ENCODE measurements around the gene ISG20L2.

The ISG20L2 gene

GRCh38 chr1:156689035-156689952 is 39.3 kb downstream of the ISG20L2 start:
- peak; percentile 91 for DNase-seq (ENCODE audit: low spot score)

GRCh38 chr1:156684227-156684782 is 44.3 kb downstream of the ISG20L2 start:
- peak; percentile 53 for DNase-seq (ENCODE audit: low spot score)

GRCh38 chr1:156682166-156682890 is 46.2 kb downstream of the ISG20L2 start:
- no peak for DNase-seq (ENCODE audit: low spot score)

GRCh38 chr1:156681196-156681960 is 47.2 kb downstream of the ISG20L2 start:
- no peak for DNase-seq (ENCODE audit: low spot score)

GRCh38 chr1:156680056-156680455 is 48.5 kb downstream of the ISG20L2 start:
- DNase-seq (ENCODE audit: low spot score) = no peak

- peak; percentile 78 for DNase-seq (ENCODE audit: low spot score)
Observed at GRCh38 chr1:156677616-156678596, 50.7 kb downstream of the ISG20L2 start.

- DNase-seq (ENCODE audit: low spot score) = peak; percentile 69
Observed at GRCh38 chr1:156676820-156677615, 51.5 kb downstream of the ISG20L2 start, which contains the start of gene NES. NES (minus strand) TSS chr1:156677407; CDS start chr1:156677264, 143 bp downstream.

GRCh38 chr1:156676114-156676819 is 52.3 kb downstream of the ISG20L2 start:
- DNase-seq (ENCODE audit: low spot score) = no peak

GRCh38 chr1:156675210-156676113 is 53.1 kb downstream of the ISG20L2 start:
- DNase-seq (ENCODE audit: low spot score) = no peak

- no peak for DNase-seq (ENCODE audit: low spot score)
Observed at GRCh38 chr1:156673387-156674121, 55.0 kb downstream of the ISG20L2 start.
